HG03066 (cell line): ENCODE data around the gene URM1.

Source experiments
- ATAC-seq: cut with Tn5 transposase; IDR thresholded peaks from one replicate; pipeline ENCODE4 v1.9.1; 2021; ENCODE audit warnings: low read depth; ENCODE audit not compliant: unreplicated experiment

URM1 gene

DNA sequence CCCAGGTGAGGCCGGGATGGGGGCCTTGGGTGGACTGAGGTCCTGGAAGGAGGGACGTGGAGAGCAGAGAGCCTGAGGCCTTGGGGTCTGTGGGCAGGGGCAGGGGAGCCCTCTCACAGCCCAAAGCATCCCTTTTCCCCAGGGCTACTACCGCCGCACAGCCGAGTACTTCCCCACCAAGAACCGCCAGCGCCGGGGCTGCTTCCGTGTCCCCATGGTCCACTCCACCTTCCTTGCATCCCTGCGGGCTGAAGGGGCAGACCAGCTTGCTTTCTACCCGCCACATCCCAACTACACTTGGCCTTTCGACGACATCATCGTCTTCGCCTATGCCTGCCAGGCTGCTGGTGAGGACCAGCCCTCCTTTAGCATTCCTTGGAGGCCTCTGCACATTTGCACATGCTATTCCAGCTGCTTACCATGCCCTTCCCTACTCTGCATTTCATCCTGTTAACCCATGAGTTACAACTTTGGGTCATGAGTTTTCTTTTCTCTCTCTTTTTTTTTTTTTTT, 53.1 kb downstream of the URM1 start:
- ATAC-seq = no peak

DNA sequence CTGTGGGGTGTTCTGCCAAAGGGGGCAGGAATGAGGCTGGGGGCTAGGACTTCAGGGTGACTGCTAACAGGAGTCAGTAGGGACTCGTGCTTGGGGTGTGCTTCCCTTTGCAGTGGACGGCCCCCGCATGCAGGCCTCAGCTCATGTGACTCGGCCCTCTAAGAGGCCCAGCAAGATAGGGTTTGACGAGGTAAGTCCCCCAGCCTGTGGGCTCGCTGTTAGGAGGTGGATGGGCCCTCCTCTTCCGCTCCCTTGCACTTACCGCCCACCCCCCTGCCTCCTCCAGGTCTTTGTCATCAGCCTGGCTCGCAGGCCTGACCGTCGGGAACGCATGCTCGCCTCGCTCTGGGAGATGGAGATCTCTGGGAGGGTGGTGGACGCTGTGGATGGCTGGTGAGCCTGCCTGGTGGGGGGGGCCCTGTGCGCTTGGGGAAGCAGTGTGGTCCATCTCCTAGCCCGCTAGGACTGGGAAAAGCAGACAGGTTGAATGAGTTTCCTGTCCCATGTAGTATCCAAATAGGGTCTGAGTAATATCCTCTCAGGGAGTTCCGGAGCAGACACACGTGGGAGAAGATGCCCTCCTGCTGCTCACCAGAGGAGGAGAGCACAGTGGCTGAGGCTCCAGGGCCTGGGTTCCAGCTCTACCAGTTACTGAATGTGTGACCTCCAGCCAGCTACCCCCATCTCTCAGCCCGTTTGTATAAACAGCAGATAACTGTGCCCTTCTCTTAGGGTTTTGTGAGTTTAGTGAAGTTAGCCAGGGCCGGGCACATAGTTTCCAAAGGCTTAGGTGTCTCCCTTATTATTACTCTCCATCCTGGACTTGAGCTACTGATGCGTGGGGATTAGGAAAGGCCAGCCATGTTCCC, 57.7 kb downstream of the URM1 start:
- no peak for ATAC-seq

DNA sequence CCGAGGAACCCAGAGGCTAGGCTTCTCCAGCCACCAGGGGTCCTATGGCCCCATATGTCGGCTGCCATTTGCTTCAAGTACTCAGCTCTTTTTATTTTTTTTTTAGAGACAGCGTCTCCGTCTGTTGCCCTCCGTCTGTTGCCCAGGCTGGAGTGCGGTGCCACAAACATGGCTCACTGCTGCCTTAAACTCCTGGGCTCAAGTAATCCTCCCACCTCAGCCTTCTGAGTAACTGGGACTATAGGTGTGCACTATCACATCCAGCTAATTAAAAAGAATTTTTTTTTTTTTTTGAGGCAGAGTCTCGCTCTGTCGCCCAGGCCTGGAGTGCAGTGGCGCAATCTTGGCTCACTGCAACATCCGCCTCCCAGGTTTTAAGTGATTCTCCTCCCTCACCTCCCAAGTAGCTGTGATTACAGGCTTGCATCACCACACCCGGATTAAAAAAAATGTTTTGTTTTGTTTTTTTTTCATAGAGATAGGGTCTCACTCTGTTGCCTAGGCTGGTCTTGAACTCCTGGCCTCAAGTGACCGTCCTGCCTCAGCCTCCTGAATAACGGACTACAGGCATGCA, 58.4 kb downstream of the URM1 start:
- no peak for ATAC-seq

DNA sequence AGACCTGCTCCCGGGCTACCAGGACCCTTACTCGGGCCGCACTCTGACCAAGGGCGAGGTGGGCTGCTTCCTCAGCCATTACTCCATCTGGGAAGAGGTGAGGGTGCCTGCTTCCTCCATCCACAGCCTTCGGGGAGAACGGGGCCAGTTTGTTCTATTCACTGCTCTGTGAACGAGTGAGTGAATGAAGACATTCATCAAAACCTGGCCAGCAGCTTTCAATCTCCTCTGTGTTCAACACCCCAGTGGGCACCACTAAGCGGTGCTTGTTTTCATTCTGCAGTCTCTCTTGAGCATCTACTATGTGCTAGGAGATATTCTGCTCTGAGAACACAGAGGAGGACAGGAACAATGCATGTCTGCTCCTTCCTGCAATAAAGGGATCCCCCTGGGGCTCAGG, 60.0 kb downstream of the URM1 start:
- ATAC-seq = no peak

DNA sequence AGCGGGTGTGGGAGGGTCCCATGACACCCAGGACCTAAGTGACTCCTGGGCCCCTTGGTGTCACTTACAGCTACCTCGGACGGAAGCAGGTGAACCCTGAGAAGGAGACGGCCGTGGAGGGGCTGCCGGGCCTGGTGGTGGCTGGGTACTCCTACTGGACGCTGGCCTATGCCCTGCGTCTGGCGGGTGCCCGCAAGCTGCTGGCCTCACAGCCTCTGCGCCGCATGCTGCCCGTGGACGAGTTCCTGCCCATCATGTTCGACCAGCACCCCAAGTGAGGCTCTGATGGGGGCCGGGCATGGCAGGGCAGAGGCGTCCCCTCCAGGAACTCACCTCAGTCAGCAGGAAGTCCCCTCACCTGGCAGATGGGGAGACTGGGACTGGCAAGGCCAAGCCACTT, 63.2 kb downstream of the URM1 start:
- no peak for ATAC-seq

DNA sequence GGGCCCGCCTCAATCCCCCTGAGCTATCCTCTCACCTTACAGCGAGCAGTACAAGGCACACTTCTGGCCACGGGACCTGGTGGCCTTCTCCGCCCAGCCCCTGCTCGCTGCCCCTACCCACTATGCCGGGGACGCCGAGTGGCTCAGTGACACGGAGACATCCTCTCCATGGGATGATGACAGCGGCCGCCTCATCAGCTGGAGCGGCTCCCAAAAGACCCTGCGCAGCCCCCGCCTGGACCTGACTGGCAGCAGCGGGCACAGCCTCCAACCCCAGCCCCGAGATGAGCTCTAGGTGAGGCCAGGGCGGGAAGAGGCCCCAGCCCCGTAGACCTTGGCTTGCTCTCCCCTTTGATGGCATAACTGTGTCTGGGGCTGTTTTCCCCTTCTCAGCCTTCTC, 64.4 kb downstream of the URM1 start:
- ATAC-seq = no peak

DNA sequence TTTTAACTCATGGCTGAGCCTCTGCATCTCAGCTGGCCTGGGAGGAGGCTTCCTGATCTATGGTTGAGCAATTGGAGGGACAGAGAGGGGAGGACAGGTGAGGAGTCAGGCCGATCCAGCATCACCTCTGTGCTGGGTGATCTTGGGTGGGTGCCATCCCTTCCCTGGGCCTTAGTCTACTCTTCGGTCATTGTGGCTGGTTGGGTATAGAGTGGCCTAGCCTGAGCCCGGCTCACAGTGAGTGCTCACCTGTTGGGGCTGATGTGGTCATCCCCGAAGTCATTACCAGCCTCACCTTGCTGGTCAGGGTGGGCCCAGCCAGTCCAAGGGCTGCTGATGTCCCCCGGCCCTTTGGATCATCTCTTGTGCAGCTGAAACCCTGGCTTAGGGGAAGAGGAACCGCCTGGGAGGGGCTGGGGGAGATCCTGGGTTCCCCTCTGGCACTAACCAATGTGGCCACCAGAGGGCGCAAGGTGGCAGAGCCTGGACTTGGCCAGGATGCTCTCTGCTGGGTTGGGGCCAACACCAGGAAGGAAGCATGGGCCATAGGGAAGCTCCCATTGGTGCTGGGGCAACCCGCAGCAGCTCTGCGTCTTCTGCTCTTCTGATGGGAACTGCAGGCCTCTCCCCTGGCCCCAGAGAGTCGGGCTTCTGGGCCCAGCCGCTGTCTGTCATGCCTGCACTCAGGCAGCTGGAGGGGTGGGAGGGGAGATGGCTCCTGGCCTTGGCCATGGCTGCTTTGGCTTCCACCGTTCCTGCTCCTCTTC, 67.4 kb downstream of the URM1 start:
- no peak for ATAC-seq

DNA sequence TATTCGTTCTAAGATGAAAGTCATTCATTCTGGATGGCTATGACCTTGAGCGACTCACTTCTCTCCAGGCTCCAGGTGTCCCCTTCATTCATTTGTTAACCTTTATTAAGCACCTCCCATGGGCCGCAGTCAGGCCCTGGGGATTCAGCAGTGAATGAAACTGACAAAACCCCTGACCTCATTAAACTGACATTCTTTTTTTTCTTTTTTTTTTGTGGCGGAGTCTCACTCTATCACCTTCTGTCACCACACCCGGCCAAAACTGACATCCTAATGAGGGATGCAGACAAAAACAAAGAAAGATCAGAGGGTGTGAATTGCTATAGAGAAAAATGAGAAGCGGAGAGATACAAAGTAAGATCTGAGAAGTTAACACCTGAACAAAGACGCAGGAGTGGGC, 68.1 kb downstream of the URM1 start:
- no peak for ATAC-seq
